Thyroid gland (tissue), 4 donors: ENCODE results near the gene BTBD19. TPM values are rescaled to one million over a fixed set of nuclear protein-coding genes. Genes with fewer than 3 reads are reported as not detected.
"Not testable (repeated sequence)": the region's sequence is repeated elsewhere in the genome, so short reads cannot be mapped to it uniquely, and the experiment has no call there.

Experiments used
- DNase-seq, 2 donors: peaks; one replicate each; pipeline ENCODE4 v3.0.0-alpha.2; 2019
- H3K27ac ChIP-seq, 3 donors: fragments of 200-600 bp; sonication (generic); 1 replicate in 2 of 3; 2 replicates in 1 of 3; pipeline ENCODE4 v1.5.1; 2016 to 2019; ENCODE audit warnings: mild to moderate bottlenecking in 1 of 3, moderate library complexity in 1 of 3
- H3K27me3 ChIP-seq: fragments of 200-600 bp; sonication (generic); one replicate; pipeline ENCODE4 v1.5.1; 2019
- H3K36me3 ChIP-seq, 2 donors: fragments of 200-600 bp; sonication (generic); one replicate each; pipeline ENCODE4 v1.5.1; 2016 to 2019
- H3K4me1 ChIP-seq, 2 donors: fragments of 200-600 bp; sonication (generic); one replicate each; pipeline ENCODE4 v1.5.1; 2017 to 2019
- H3K4me3 ChIP-seq, 3 donors: fragments of 200-600 bp; sonication (generic); replicated peaks in 1 of 3; 1 replicate in 2 of 3; 2 replicates in 1 of 3; pipeline ENCODE4 v1.5.1; 2016; ENCODE audit warnings: mild to moderate bottlenecking in 1 of 3
- H3K9me3 ChIP-seq: fragments of 200-600 bp; sonication (generic); one replicate; pipeline ENCODE4 v1.5.1; 2017
- CTCF ChIP-seq, 6 experiments: fragments of 200-600 bp in 3 of 6; fragments of 450-650 bp in 3 of 6; sonication (generic) in 3 of 6; IDR thresholded peaks; one replicate each; pipeline ENCODE4 v1.5.1; 2016 to 2019; ENCODE audit warnings: antibody characterized with exemption in 6 of 6, mild to moderate bottlenecking in 2 of 6, inconsistent platforms in 1 of 6, moderate library complexity in 1 of 6
- POLR2A ChIP-seq, 2 donors: fragments of 450-650 bp; IDR thresholded peaks; one replicate each; pipeline ENCODE4 v1.6.1; 2017; ENCODE audit warnings: antibody characterized with exemption in 2 of 2, mild to moderate bottlenecking in 2 of 2, moderate library complexity in 1 of 2
- WGBS, 2 donors: methylation state at CpG; one replicate each; pipeline ENCODE4 v1.1.5; 2017; 5-methylcytosine and 5-hydroxymethylcytosine counted together
- intact Hi-C: fragments of 100-400 bp; cut with DNase I; formaldehyde crosslinking; loops from one replicate; pipeline ENCODE4 v1.15.1; 2023
- total RNA-seq, 4 donors: library from RNA; depleted of rRNA; stranded (reverse); fragments of >200 nt; gene quantifications; one replicate each; pipeline ENCODE4 v1.2.3, GENCODE V29; 2016

The BTBD19 gene
- total RNA-seq, 4 donors from 2014 or later: 7.3 to 14.9 (median 9.2) TPM

- Histone ChIP-seq H3K36me3 (no peaks in the 10 kb centered on the region), H3K27me3 (no peaks in the 10 kb centered on the region), H3K9me3 (no peaks in the 10 kb centered on the region), H3K27ac (no peak overlapping the region), H3K4me1 (peaks cover 4 to 25% of the 10 kb centered on the region in 2 donors), H3K4me3 (no peak overlapping the region)
- TF ChIP-seq POLR2A (IDR thresholded peaks at IDR 0.05): no peak
- TF ChIP-seq CTCF (IDR thresholded peaks at IDR 0.05): no peak
- 83 to 100% methylated on average over 1 to 6 of the region's 6 CpGs for WGBS, 2 donors
- intact Hi-C loops: no loop called here
- no peak for DNase-seq
Observed at GRCh38 chr1:44822131-44822701, 13.9 kb downstream of the BTBD19 start.

- WGBS, 2 donors: 84 to 94% methylated on average over 7 of the region's 15 CpGs
- no peak overlapping the region for H3K4me3 ChIP-seq
- no peak overlapping the region for H3K27ac ChIP-seq
- H3K4me1 ChIP-seq: peaks cover 4 to 25% of the 10 kb centered on the region in 2 donors
- no peaks in the 10 kb centered on the region for H3K27me3 ChIP-seq
- H3K9me3 ChIP-seq: no peaks in the 10 kb centered on the region
- DNase-seq: no peak
- intact Hi-C loops: no loop called here
- TF ChIP-seq CTCF (IDR thresholded peaks at IDR 0.05): no peak
- no peak for TF ChIP-seq POLR2A (IDR thresholded peaks at IDR 0.05)
- H3K36me3 ChIP-seq: no peaks in the 10 kb centered on the region
Observed at GRCh38 chr1:44822981-44823451, 14.7 kb downstream of the BTBD19 start.

- DNase-seq, H3K36me3 ChIP-seq, H3K9me3 ChIP-seq, H3K4me3 ChIP-seq, intact Hi-C loops, H3K27me3 ChIP-seq, H3K27ac ChIP-seq: not testable (repeated sequence)
- H3K4me1 ChIP-seq: peaks cover 0 to 17% of the 10 kb centered on the region in 2 donors
- 92 to 96% methylated on average over 6 of the region's 6 CpGs for WGBS, 2 donors
Observed at GRCh38 chr1:44824392-44824791, 16.1 kb downstream of the BTBD19 start.

- intact Hi-C loops: no loop called here
- no peaks in the 10 kb centered on the region for H3K9me3 ChIP-seq
- peaks cover 0 to 2% of the 10 kb centered on the region in 2 donors for H3K4me1 ChIP-seq
- no peaks in the 10 kb centered on the region for H3K27me3 ChIP-seq
- TF ChIP-seq POLR2A (IDR thresholded peaks at IDR 0.05): no peak
- no peak for TF ChIP-seq CTCF (IDR thresholded peaks at IDR 0.05)
- WGBS, 2 donors: 68 to 76% methylated on average over 9 to 24 of the region's 24 CpGs
- H3K36me3 ChIP-seq: no peaks in the 10 kb centered on the region
- H3K4me3 ChIP-seq: no peak overlapping the region
- peak in 1 of 2 donors; percentile 14 for DNase-seq
- peak overlapping the region in 1 of 3 donors; percentile 26 for H3K27ac ChIP-seq
Observed at GRCh38 chr1:44826375-44827196, 18.3 kb downstream of the BTBD19 start.

- Histone ChIP-seq H3K27ac (no peak overlapping the region), H3K4me1 (peaks cover 0 to 4% of the 10 kb centered on the region in 2 donors), H3K27me3 (no peaks in the 10 kb centered on the region), H3K4me3 (no peak overlapping the region), H3K9me3 (no peaks in the 10 kb centered on the region), H3K36me3 (no peaks in the 10 kb centered on the region)
- 88 to 90% methylated on average over 17 to 27 of the region's 28 CpGs for WGBS, 2 donors
- no peak for TF ChIP-seq POLR2A (IDR thresholded peaks at IDR 0.05)
- TF ChIP-seq CTCF (IDR thresholded peaks at IDR 0.05): no peak
- no peak for DNase-seq
- intact Hi-C loops: no loop called here
Observed at GRCh38 chr1:44827197-44828002, 19.1 kb downstream of the BTBD19 start.
